C4-2B (cell line): ENCODE data around the gene MRRF.

Experiments
- H3K27ac ChIP-seq: fragments of 450-650 bp; 2 replicates; pipeline ENCODE4 v1.5.1; 2017
- CTCF ChIP-seq: fragments of 450-650 bp; conservative IDR thresholded peaks from 2 replicates; pipeline ENCODE4 v1.5.1; 2017; ENCODE audit warnings: mild to moderate bottlenecking
- ZFX ChIP-seq: fragments of 450-650 bp; IDR thresholded peaks from 2 replicates; pipeline ENCODE4 v1.6.1; 2017

The MRRF gene

GRCh38 chr9:122262073-122262472 lies 2.6 kb upstream of the MRRF start:
- no peak overlapping the region for H3K27ac ChIP-seq
- TF ChIP-seq ZFX (no peak), CTCF (no peak)

- no peak for TF ChIP-seq CTCF
- no peak for TF ChIP-seq ZFX
- H3K27ac ChIP-seq, result peak overlapping the region; percentile 86
Measured at GRCh38 chr9:122263699-122264349, 858 bp upstream of the MRRF start.

- peak overlapping the region; percentile 86 for H3K27ac ChIP-seq
- peak; percentile 22; the same call in 1 of the 2 replicates for TF ChIP-seq CTCF
- TF ChIP-seq ZFX, result no peak
Measured at GRCh38 chr9:122265149-122265915, 650 bp downstream of the MRRF start.

- TF ChIP-seq ZFX (no peak), CTCF (no peak)
- no peak overlapping the region for H3K27ac ChIP-seq
Measured at GRCh38 chr9:122268041-122268814, 3.5 kb downstream of the MRRF start.

- TF ChIP-seq ZFX, result no peak
- no peak for TF ChIP-seq CTCF
- no peak overlapping the region for H3K27ac ChIP-seq
Measured at GRCh38 chr9:122274055-122274454, 9.4 kb downstream of the MRRF start.

- H3K27ac ChIP-seq, result no peak overlapping the region
- TF ChIP-seq ZFX, result no peak
- TF ChIP-seq CTCF, result no peak
Measured at GRCh38 chr9:122276096-122276495, 11.4 kb downstream of the MRRF start.
